GM18868 (cell line): ENCODE data around the gene BLVRA.

ENCODE experiments used
- ATAC-seq: cut with Tn5 transposase; IDR thresholded peaks from one replicate; pipeline ENCODE4 v1.9.1; 2021; ENCODE audit warnings: mild to moderate bottlenecking, moderate library complexity; ENCODE audit not compliant: unreplicated experiment

Gene BLVRA

DNA sequence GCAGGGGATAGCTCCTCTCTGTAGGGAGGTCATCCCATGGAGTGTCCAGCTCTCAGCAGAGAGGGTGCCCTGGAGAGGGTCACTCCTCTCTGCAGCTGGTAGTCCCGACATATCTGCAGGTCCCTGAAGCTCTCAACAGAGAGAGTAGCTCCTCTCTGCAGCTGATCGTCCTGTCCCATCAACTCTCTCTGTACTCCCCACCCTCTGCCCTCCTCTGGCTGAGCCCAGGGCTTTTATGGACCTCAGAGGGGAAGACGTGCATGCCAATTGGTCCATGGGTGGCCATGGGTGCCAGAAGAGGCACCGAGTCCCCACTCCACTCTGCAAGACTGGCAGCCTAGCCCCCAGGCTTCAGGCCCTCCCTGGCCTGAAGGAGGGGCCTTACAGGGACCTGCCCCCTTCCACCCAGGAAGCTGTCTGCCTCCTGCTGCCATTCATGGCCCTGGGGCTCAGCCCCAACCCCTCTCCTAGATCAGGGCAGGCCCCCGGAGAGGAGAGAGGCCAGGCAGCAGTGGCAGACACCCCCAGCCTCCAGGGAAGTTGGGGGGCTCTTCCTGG, 9.0 kb upstream of the BLVRA start:
- no peak for ATAC-seq

DNA sequence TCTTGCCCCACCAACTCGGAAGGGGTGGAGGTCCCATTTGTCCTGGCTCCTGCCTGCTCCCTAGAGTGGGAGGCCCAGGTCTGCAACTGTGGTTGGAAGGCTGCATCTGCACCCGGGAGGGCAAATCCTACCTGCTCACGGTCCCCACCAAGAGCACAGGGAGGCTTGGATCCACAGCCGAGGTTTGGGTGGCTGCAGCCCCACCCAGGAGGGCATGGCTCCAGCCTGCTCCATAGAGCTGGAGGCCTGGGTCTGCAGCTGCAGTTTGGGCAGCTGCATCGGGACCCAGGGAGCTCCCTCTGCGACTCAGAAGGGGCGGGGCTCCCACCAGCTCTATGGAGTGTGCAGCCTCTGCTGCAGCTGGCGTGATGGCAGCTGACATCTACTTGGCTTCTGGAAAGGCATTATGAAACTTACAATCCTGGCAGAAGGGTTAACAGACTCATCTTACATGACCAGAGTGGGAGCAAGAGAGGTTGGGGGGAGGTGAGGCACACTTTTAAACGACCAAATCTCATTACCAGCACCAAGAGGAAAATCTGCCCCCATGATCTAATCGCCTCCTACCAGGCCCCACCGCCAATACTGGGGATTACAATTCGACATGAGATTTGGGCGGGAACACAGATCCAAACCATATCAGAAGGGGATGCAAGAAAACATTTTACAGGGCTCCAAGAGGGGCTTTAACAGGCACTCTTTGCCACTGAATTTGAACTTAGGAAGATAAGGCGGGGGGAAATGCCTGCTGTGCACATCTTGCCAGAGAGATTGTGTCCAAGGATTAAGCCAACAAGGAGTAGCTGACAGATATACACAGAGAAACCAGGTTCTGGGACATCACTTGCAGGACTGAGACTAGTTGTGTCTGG, 8.2 kb upstream of the BLVRA start:
- no peak for ATAC-seq

DNA sequence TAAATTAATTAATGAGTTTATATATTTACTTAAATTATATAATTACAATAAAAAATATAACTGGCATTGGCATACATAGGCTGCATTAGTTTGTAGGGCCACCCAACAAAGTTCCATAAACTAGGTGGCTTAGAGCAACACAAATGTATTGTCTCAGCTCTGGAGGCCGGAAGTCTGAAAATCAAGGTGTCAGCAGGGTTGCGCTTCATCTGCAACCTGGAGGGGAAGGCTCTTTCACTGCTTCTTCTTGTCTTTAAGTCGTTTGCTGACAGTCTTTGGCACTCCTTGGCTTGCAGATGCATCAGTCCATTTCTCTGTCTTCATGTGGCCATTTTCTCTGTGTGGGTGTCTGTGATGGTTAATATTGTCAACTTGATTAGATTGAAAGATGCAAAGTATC, 6.1 kb upstream of the BLVRA start:
- ATAC-seq = no peak

DNA sequence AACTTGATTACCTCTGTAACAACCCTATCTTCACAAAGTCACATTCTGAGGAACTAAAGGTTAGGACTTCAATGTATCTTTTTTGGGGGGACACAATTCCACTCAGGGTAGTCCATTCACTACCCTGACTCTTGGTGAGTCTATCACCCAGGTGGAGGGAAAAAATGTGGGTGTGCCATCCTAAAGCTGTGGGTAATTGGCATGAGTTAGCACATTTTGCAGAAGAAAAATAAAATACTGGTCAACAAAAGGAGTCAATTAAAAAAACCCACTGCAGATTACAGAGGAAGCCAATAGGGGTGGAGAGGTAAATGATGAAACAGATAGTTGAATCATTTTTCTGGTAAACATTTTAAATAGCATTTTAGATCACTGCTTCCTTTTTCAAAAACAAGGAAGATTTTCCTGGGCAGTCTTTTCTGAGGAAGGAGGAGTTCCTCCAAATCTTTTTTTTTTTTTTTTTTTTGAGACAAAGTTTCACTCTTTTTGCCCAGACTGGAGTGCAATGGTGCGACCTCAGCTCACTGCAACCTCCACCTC, 5.1 kb upstream of the BLVRA start:
- ATAC-seq = no peak

DNA sequence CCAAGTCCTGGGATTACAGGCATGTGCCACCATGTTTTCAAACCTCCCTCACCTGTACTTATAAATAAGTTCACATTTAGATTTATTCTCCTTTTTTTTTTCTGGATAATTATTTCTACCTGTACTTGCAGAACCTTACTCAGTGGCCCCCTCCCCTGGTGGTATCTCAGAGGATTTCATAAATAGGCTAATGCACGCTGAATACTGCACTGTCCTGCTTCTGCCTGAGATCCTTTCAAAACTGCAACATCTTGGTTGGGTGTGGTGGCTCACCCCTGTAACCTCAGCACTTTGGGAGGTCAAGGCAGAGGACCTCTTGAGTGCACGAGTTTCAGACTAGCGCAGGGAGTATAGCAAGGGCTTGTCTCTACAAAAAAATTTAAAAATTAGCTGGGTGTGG, 4.6 kb upstream of the BLVRA start:
- no peak for ATAC-seq

DNA sequence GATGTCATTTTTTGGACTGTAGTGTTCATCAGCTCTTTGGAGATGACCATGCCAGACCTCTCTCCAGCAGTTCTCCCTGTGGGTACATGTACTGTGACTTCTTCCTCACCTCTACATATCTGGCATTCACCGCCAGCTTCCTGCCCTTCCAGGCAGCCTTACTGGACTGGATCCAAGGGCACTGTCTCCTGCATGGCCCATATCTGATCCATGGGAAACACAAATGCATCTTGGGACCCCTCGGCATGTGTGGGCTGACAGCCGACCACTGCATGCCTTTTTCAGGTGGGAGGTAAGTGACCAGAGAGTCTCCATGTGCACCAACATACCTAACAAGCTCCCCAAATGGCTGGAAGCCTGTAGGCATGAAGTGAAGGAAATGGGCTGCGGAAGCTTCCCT, 3.9 kb upstream of the BLVRA start:
- ATAC-seq = no peak

DNA sequence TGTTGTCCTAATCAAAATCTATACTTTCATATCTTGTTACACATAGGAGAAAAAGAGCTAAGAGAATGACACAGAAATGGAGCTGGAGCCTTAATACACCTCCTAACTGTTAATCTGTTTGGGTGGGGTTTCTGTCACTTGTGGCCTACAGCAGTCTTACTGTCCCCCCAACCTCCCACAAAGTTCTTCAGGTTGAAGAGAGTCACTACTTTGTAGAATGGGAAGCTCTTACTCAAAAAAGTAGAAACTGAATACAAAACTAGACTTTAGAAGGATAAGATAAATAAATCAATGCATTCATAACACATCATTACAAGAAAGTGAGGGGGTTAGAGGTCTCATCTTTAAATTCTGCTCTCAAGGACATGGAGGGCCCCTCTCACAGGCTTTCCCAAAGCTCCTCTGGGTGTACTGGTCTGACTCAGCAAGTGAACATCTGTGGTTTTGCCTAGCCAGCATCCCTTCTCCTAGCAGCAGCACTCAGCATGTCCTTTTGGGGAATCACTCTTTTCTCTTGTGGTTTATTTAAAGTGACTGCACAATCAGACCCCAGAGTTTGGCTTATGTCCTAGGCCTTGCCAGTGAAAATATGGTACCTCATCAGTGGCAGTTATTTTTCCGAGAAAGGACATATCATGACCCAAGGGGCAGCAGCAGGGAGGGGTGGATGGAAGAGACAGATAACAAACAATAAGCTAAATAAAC, 2.0 kb upstream of the BLVRA start:
- ATAC-seq = no peak

DNA sequence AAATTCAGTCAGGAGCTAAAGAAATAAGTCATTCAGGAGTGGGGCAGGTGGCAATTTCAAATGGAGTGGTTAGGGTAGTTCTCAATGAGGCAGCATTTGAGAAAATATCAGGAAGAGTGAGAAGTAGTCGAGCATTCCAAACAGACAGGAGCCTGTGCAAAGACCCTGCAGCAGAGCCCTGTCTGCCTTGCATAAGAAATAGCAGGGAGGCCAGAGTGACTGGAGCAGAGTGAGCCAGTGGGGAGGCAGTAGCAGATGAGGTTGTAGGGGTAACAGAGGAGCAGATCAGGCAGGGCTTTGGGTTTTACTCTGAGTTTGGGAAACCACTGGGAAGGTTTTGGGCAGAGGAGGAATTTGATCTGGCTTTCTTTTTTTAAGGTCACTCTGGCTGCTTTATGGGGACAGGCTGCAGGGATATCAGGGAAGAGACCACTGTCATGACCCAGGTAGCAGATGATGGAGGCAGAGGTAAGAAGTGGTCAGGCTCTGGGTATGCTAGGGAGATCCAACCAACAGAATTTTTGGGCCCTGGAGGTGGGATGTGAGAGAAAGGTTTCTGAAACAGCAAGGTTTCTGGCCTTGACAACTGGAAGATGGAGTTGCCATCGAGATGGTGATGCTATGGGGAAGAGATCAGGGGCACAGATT, 1.3 kb upstream of the BLVRA start:
- no peak for ATAC-seq

DNA sequence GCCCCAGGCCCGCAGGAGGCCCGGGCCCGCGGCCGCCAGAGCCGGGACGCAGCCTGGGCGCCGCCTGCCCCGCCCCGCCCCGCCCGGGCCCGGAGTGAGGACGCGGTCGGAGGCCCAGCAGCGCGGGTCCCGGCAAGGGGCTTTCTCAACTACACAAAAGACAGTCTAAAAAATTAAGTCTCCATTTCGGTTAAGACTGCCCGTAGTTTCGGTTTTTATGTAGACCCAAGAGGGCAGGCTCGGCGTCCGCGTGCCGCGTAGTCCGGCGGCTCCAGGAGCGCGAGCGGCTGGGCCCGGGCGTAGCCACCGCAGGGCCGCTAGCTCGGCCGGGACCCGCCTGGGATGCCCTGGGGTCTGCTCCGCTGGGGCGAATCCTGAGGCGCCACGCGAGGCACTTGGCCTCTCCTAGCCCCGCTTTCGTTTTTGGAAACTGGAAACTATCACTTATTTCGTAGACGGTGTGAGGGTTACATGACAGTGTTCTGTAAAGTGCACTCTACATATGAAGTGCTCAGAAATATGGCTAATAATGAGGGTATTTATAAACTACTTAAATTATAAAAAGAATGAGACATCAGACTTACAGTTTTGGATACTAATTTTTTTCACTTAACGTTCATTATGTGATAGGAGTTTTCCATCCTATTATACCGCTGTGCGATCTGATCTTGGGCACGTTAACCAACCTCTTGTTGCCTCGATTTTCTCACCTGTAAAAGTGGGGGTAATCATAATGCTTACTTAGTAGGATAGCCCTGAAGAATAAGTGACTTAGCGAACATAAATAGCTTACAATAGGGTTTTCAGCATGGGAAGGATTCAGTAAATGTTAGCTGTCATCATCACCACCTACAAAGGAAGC, 573 bp downstream of the BLVRA start:
- ATAC-seq = peak; percentile 56

DNA sequence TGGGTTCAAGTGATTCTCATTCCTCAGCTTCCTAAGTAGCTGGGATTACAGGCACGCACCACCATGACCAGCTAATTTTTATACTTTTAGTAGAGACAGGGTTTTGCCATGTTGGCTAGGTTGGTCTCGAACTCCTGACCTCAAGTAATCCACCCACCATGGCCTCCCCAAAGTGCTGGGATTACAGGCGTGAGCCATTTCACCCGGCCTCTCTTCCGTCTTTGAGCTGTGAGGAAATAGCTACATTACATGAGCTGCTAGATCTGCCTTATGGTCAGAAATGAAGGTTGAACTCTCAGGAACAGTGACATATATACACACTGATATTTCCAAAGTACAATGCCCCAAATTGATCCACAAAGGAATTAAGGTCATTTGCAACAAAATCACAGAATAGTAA, 2.4 kb downstream of the BLVRA start:
- no peak for ATAC-seq

DNA sequence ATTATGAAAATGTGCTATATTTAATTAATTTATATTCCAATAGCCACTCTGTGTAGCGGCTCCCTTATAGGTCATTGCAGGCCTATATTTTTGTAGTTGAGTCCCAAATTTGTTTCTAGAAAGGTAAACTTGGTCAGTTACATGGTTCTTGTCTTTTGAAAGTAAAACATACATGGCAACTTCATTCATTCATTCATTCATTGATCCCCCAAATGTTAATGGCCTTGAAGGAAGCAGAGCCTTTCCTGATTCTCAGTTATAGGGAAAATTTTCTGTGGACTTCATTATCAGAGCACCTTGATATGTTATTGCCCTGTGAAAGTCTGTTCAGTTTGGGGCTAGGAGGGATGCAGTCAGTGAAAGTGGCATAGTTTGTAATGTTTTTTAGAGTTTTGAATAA, 2.9 kb downstream of the BLVRA start:
- ATAC-seq = no peak

DNA sequence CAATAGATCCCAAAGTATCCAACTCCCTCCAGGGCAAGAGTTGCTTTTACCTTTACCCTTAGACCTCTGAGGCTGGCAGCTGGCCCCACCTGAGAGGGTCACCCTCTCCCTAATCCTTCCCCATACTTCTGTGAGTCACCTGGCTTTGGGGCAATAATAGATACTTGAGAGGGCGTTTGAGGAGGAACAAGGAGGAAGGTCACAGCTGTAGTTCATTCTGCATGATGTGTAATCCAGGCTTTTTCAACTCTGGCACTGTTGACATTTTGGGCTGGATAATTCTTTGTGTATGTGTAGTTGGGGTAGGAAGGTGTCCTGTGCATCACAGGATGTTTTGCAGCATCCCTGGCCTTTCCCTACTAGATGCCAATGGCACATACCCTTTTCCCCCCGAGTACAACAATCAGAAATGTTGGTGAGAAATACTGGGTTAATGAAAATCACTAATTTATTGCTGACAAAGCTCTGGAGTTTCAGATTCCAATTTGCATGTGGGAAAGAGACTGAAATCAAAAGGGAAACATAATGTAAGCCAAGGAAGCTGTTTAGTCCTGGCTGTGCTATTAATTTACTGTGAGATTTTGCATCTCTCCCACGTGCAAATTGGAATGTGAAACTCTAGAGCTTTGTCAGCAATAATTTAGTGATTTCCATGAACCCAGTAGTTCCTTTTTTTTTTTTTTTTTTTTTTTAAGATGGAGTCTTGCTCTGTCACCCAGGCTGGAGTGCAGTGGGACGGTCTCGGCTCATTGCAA, 3.6 kb downstream of the BLVRA start:
- no peak for ATAC-seq

DNA sequence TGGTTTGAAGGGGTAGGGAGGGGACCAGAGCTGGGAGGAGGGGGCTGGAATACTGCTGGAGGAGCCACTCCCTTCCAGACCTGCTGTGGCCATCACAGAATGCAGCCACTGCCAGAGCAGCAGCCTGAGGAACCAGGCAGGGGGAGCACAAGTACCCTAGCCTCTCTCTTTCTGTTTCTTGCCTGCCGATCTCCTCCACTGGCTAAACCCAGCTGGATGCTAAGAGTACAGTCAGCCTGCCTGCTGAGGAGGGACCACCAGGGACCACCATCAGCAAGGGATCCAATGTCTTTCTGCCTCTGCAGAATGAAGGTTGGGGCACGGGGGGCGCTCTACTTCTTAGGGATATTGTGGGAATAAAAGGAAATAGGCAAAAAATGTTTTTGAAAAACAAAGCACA, 4.7 kb downstream of the BLVRA start:
- no peak for ATAC-seq

DNA sequence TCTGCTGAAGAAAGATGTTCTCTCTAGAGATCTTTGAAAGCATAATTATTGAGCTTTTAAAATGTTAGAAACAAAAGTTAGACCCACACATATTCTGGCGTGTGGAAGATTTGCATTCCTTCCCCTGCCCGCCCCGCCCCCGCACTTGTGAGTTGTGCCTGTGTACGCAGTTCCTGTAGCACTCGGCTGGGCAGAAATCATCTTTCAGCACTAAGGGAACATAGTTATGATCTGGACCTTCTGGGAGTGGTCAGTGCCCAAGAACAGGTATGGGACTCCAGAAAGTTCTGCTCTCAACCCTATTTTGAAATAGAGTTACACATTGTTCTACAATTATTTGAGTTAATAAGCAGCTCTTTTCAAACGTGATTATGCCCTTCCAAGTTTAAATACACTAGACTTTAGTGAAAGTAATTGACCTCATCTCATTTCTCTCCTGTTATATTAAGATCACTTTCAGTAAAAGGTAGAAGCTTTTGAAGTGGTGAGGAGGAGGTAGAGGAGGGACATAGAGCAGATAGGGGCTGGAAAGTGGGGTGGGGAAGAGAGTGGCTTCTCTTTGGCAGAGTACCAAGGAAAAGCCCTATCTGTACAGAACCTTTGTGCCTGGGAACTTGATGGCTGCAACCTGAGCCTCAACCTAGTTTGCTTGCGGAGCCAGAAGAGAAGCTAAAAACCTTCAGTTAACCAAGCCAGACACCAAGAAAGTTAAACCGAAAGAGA, 5.7 kb downstream of the BLVRA start:
- peak; percentile 63 for ATAC-seq

DNA sequence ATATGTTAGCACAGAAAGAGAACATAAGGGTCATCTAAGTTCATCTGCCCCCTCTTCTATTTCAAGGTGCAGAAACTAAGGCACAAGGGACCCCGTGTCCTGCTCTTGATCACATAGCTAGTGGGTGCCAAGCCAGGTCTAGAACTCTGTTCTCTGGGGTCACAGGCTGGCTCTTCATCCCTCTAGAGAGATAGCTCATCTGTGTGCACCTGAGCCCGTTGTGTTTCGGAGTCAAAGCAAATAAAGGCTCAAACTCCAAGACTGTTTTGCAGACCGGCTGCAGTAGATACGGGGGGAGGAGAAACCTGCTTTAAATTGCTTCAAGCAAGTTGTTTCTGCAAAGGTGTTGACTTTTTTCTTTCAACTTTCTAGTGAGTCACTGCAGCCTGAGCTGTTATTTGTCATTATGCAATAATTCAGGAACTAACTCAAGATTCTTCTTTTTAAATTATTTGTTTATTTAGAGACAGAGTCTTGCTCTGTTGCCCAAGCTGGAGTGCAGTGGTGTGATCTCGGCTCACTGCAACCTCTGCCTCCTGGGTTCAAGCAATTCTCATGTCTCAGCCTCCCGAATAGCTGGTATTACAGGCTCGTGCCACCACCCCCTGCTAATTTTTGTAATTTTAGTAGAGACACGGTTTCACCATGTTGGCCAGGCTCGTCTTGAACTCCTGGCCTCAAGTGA, 6.5 kb downstream of the BLVRA start:
- no peak for ATAC-seq

DNA sequence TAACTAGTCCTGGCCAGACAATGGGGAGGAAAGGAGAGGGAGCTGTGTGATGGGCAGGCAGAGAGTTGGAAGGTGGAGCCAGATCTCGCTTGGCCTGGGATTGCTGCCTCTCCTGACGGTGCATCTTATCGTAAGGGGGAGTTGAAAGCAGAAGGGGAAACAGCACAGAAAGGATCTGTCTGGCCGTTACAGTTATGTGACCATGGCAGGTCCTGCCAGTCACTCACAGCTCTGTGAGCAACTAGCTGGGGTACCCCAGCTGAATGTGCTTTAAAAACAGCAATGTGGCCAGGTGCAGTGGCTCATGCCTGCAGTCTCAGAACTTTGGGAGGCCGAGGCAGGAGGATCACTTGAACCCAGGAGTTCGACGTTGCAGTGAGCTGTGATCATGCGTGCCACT, 8.1 kb downstream of the BLVRA start:
- no peak for ATAC-seq

DNA sequence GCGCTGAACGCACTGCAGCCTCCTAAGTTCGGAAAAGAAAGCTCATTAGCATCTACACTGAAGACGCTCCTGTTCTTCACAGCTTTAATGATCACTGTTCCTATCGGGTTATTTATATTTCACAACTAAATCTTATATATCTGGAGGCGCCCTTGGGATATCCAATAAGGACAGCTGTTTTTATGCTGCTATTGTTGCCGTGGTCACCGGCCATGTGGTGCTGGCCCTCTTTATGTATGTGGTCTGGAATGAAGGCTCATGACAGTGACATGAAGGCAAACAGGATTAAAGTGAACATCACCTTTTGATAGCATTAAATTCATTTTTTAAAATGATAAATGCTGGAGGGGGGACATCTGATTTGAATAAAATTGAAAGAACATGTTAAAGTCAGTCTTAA, 8.8 kb downstream of the BLVRA start:
- no peak for ATAC-seq

DNA sequence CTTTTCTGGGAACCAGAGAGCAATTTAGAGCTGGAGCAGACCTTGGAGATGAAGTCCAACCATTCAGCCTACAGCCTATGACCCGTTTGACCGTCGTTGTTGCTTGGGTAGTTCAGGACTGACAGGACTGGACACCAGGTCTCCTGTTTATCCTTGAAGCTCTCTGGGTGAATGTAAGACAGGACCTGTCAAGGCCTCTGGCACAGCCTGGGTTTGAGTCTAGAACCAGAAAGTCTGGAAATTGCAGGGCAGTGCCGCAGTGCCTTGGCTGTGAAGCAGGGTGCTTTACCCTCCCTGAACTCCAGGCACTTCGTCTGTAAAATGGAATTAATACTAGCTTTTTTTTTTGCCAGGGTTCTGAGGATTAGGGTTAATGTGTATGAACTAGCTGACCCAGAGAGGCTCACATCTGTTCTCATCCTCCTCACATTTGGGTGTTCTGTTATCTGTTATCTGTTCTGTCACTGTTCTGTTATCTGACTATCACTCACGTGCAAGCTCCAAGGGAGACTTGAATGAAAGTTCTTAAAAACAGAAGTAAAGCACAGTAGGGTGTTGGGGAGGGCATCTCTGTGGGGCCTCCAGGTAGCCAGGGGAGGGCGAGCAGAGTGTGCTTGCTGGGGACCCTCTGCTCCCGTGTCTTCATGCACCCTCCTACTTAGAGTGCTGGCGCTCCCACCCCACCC, 9.9 kb downstream of the BLVRA start:
- ATAC-seq = no peak
